HG03175 (cell line): ENCODE data around the gene RTN4R.

Experiments
- ATAC-seq: cut with Tn5 transposase; IDR thresholded peaks from one replicate; pipeline ENCODE4 v1.9.1; 2021; ENCODE audit warnings: mild to moderate bottlenecking, moderate library complexity; ENCODE audit not compliant: unreplicated experiment

Gene RTN4R

GRCh38 chr22:20258584-20259326 is 9.4 kb downstream of the RTN4R start:
- ATAC-seq, result no peak

GRCh38 chr22:20258021-20258299 is 10.2 kb downstream of the RTN4R start:
- no peak for ATAC-seq

GRCh38 chr22:20257212-20258020 is 10.7 kb downstream of the RTN4R start:
- no peak for ATAC-seq

- no peak for ATAC-seq
These were observed 11.4 kb downstream of the RTN4R start for GRCh38 chr22:20256551-20257211.

- no peak for ATAC-seq
These were observed 12.1 kb downstream of the RTN4R start for GRCh38 chr22:20256027-20256426.

GRCh38 chr22:20254975-20255946 is 12.9 kb downstream of the RTN4R start:
- ATAC-seq, result no peak

- ATAC-seq, result no peak
These were observed 15.0 kb downstream of the RTN4R start for GRCh38 chr22:20253161-20253560.

GRCh38 chr22:20251981-20252380 is 16.1 kb downstream of the RTN4R start:
- ATAC-seq, result no peak

GRCh38 chr22:20251491-20251890 is 16.6 kb downstream of the RTN4R start:
- no peak for ATAC-seq

- no peak for ATAC-seq
These were observed 18.2 kb downstream of the RTN4R start for GRCh38 chr22:20249797-20250354.

GRCh38 chr22:20248461-20248978 is 19.6 kb downstream of the RTN4R start:
- ATAC-seq, result no peak

- no peak for ATAC-seq
These were observed 20.4 kb downstream of the RTN4R start for GRCh38 chr22:20247608-20248171.

- no peak for ATAC-seq
These were observed 21.1 kb downstream of the RTN4R start for GRCh38 chr22:20247010-20247505.

GRCh38 chr22:20246368-20247009 is 21.6 kb downstream of the RTN4R start:
- no peak for ATAC-seq

GRCh38 chr22:20245577-20246367 is 22.3 kb downstream of the RTN4R start:
- no peak for ATAC-seq

GRCh38 chr22:20244691-20245576 is 23.2 kb downstream of the RTN4R start:
- no peak for ATAC-seq

GRCh38 chr22:20244250-20244648 is 23.9 kb downstream of the RTN4R start:
- ATAC-seq, result no peak
